MM.1S (cell line): ENCODE results near the gene GAA.

Experiments
- EZH2phosphoT487 ChIP-seq: fragments of 300-600 bp; sonication (generic); IDR thresholded peaks from 2 replicates; pipeline ENCODE4 v1.6.1; 2018; ENCODE audit warnings: antibody characterized with exemption, low read length
- TF ChIP-seq, protein P1 (sequence below): fragments of 300-600 bp; sonication (generic); IDR thresholded peaks from 2 replicates; pipeline ENCODE4 v1.5.1; 2016; ENCODE audit warnings: antibody characterized with exemption, low read length, mixed read lengths

DNA sequence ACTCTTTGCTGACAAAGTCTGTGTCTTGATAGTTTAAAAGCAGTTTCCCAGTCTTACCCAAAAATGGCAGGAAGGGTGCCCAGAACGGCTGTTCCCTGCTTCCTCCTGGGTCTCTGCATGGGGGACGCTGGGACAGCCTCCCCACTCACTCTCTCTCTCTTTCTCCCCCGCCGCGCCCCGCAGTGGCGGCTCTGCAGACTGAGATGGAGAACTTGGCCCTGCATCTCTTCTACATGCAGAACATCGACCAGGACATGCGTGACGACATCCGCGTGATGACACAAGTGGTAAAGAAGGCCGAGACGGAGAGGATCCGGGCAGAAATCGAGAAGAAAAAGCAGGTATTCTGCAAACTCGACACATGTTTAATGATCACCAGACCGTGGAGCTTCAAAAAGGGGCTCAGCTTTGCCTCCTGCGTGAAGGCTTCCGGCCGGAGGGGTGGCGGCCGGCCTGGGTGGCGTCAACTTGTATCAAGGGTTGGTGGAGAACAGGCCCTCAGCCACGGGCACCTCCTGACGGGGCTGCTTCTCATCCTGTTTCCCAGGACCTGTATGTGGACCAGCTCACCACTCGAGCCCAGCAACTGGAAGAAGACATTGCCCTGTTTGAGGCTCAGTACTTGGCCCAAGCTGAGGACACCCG is 42.9 kb upstream of the GAA start:
- TF ChIP-seq, protein P1, sequence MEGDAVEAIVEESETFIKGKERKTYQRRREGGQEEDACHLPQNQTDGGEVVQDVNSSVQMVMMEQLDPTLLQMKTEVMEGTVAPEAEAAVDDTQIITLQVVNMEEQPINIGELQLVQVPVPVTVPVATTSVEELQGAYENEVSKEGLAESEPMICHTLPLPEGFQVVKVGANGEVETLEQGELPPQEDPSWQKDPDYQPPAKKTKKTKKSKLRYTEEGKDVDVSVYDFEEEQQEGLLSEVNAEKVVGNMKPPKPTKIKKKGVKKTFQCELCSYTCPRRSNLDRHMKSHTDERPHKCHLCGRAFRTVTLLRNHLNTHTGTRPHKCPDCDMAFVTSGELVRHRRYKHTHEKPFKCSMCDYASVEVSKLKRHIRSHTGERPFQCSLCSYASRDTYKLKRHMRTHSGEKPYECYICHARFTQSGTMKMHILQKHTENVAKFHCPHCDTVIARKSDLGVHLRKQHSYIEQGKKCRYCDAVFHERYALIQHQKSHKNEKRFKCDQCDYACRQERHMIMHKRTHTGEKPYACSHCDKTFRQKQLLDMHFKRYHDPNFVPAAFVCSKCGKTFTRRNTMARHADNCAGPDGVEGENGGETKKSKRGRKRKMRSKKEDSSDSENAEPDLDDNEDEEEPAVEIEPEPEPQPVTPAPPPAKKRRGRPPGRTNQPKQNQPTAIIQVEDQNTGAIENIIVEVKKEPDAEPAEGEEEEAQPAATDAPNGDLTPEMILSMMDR: no peak
- no peak for TF ChIP-seq EZH2phosphoT487
